A549 treated with RU486 at 1 μM for 4 hours (cell line): ENCODE results near the gene SMAD4. TPM values are rescaled to one million over a fixed set of nuclear protein-coding genes. Genes with fewer than 3 reads are reported as not detected.

Experiments
- total RNA-seq: library from RNA; stranded (reverse); fragments of 200-300 nt; extraction: Qiagen RNA extraction; gene quantifications from 5 replicates; pipeline ENCODE4 v1.2.3, GENCODE V29; 2022; ENCODE audit warnings: low read depth

Gene SMAD4
- 39.6 to 63.0 TPM (median 55.2 TPM) in 5 replicates for total RNA-seq

DNA sequence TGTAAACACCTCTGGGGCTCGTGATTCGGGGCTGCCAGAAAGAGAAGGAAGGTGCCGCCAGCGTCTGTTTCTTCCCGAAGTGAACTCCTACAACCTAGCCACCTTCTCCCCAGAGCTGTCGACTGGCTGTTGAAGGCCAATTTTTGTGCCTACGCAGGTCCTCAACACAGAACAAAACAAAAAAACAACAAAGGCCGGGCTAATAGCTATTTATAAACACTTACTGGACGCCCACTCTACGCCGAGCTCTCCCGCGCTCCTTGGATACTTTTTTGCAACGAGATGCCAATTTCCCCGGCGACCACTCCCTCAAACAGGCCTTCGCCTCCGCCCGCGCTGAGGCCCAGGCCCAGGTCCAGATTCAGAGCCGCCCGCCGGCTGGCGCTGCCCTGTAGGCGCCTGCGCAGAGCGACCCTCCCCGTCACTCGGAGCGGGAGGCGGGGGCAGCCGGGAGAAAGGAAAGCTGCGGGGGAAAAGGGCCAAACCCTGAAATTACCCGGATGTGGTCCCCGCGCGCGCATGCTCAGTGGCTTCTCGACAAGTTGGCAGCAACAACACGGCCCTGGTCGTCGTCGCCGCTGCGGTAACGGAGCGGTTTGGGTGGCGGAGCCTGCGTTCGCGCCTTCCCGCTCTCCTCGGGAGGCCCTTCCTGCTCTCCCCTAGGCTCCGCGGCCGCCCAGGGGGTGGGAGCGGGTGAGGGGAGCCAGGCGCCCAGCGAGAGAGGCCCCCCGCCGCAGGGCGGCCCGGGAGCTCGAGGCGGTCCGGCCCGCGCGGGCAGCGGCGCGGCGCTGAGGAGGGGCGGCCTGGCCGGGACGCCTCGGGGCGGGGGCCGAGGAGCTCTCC lies at the start of gene SMAD4:
Gene SMAD4 (plus strand): TSS at position 520 of the 843 bp plus-strand sequence. CDS start 16,834 bp downstream, outside the sequence.

Other genes with a start within 250 kb of the SMAD4 start
- 0.11 to 0.18 TPM (median 0.15 TPM) in 5 replicates for gene MRO, start 210.2 kb upstream of the SMAD4 start, total RNA-seq
- gene ME2, start 151.1 kb upstream of the SMAD4 start, total RNA-seq = 28.0 to 43.5 TPM (median 37.8 TPM) in 5 replicates
- gene ELAC1, start 62.2 kb upstream of the SMAD4 start, total RNA-seq = 4.5 to 5.0 TPM (median 4.9 TPM) in 5 replicates
- gene MEX3C, start 167.5 kb downstream of the SMAD4 start, total RNA-seq = 15.9 to 24.5 TPM (median 20.4 TPM) in 5 replicates